Eye (tissue), 1 donor: ENCODE measurements around the gene KIF20B.

ENCODE experiments used
- DNase-seq: peaks from one replicate; pipeline ENCODE4 v3.0.0-alpha.2; 2015

Gene KIF20B, protein sequence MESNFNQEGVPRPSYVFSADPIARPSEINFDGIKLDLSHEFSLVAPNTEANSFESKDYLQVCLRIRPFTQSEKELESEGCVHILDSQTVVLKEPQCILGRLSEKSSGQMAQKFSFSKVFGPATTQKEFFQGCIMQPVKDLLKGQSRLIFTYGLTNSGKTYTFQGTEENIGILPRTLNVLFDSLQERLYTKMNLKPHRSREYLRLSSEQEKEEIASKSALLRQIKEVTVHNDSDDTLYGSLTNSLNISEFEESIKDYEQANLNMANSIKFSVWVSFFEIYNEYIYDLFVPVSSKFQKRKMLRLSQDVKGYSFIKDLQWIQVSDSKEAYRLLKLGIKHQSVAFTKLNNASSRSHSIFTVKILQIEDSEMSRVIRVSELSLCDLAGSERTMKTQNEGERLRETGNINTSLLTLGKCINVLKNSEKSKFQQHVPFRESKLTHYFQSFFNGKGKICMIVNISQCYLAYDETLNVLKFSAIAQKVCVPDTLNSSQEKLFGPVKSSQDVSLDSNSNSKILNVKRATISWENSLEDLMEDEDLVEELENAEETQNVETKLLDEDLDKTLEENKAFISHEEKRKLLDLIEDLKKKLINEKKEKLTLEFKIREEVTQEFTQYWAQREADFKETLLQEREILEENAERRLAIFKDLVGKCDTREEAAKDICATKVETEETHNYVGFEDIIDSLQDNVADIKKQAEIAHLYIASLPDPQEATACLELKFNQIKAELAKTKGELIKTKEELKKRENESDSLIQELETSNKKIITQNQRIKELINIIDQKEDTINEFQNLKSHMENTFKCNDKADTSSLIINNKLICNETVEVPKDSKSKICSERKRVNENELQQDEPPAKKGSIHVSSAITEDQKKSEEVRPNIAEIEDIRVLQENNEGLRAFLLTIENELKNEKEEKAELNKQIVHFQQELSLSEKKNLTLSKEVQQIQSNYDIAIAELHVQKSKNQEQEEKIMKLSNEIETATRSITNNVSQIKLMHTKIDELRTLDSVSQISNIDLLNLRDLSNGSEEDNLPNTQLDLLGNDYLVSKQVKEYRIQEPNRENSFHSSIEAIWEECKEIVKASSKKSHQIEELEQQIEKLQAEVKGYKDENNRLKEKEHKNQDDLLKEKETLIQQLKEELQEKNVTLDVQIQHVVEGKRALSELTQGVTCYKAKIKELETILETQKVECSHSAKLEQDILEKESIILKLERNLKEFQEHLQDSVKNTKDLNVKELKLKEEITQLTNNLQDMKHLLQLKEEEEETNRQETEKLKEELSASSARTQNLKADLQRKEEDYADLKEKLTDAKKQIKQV (N-terminal part only)

DNA sequence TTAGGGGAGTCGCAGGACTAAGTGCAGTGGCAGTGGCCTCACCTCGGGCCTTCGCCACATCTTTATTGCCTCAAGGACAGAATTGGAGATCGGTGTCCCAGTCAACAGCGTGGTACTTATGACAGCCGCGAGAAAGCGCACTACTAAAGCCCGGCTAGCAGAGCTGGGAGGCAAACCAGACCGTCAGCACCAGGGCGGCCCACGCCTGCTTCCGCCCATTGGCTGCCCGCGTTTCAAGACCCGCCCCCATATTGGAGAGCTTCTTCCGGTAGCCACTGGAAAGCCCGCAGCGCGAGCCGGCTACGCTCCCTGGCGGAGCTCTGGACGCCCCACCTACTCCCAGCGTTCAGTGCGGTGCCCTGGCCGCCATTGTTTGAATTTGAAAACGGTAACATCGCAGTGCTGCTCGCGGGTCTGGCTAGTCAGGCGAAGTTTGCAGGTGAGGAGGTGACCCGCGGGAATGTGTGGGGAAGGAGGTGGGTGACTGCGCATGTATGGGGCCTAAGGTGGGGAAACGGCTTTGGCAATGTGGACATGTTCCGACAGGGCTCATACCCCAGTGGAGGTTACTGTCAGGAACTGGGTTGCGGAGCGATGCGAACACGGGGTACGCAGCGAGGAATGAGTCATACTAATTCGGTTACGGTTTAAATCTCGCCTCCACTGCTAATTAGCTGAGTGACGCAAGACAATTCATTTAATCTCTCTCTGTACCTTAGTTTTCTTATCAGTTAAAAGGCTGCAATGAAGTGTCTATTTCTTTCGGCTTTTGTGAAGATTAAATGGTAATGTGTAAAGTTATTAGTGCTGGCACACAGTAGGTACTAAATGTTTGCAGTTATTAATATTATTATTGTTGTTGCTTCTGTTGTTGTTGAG lies at the start of gene KIF20B:
Gene KIF20B, plus strand, starts transcription at position 349 of the 879 bp plus-strand sequence. CDS start 3,705 bp downstream, outside the sequence.
- DNase-seq = peak; percentile 99

DNA sequence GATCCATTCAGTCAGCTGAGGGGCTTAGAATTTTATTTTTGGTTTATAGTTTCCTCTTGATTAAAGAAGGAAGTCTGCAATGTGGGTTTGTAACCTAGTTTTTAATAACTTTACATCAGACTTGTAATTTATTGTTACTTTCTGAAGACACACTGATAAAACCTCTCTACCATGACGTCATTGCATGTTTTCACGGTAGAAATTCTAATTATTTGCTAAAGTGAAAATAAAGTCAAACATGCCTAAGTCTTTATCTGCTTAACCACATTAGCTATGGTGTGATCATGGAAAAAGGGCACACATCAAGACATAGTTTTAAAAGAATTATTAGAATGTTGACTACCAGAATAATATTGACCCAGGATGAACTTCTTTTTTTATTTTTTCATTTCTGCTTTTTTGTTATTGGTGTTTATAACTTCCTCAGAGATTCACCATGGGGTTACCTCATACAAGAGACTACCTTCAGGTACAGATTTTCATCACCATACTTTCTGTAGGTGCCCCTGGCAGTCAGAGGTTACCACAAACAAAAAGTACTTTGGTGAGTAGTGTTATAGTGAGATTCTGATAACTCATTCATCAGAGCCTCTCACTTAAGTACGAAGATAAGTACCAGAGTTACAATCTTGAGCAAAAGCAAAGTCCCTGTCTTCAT lies 49.3 kb upstream of the KIF20B start:
- DNase-seq = no peak

GRCh38 chr10:89652806-89653370 lies 48.5 kb upstream of the KIF20B start:
- DNase-seq = no peak

- no peak for DNase-seq
Measured at GRCh38 chr10:89653410-89653869, 48.0 kb upstream of the KIF20B start.

DNA sequence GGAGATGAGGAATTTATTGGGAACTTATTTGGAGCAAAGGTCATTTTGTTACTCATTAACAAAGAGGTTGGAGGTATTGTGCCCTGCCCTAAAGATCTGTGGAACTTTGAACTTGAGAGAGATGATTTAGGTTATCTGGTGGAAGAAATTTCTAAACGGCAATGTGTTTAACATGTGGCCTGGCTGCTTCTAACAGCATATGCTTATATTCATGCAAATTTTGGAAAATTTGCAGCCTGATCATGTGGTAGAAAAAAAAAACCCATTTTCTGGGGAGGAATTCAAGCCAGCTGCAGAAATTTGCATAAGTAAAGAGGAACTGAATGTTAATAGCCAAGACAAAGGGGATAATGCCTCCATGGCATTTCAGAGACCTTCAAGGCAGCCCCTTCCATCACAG lies 45.7 kb upstream of the KIF20B start:
- DNase-seq = no peak

DNA sequence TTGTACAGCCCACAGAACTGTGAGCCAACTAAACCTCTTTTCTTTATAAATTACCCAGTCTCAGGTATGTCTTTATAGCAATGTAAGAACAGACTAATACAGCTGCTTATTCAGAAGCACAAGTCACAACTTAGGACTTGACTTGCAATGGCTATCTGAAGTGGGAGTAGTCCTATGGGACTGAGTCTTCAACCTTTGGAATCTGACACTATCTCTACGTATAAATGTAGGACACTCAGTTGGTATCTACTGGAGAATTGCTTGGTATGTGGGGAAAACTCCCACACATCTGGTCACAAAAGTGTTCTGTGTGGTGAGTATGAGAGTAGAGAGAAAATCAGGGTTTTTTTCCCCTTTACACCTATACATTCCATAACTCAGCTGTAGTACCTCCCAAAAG lies 44.1 kb upstream of the KIF20B start:
- DNase-seq = no peak

DNA sequence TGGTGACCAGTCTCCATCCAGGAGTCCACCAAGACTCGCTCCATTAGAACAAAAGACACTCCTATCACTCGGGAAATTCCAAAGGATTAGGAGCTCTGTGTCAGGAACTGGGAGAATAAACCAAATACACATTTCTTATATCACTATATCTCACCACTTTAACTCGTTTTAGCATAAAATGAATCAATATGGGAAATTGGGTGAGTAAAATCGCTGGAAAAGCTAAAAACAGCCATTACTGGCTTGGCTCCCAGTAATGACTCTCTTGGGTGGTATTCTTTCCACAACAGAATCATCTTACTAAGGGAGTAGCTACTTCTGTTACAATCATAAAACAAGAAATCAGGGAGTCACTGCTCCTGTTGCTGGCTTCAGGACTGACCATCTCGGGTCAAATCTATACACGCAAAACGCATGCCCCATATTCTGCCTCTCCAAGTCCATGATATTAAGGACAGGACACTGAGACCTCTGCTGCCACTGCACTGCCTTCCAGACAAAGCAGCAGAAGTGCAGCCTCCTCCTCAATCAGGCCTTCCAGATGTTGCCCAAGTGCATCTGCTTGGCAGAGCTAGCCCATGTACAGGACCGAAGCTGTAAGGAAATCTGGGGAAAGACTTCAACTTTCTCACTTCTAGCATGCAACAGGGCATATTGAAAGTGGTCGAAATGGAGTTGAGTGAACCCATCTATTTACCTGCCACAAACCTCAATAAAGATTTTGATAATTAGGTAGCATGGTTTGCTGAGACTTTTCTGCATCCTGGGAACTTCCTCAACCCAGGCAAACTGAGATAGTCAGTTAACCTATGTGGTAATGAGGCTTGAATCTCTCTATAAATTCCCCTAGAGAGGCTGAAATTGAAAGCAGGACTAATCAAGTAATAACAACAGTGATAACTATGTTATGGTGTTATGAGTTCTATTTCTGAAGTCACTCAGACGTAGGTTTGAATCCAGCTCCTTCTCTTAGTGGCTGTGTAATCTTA lies 42.0 kb upstream of the KIF20B start:
- peak; percentile 34 for DNase-seq

GRCh38 chr10:89662596-89662995 lies 38.8 kb upstream of the KIF20B start:
- no peak for DNase-seq

DNA sequence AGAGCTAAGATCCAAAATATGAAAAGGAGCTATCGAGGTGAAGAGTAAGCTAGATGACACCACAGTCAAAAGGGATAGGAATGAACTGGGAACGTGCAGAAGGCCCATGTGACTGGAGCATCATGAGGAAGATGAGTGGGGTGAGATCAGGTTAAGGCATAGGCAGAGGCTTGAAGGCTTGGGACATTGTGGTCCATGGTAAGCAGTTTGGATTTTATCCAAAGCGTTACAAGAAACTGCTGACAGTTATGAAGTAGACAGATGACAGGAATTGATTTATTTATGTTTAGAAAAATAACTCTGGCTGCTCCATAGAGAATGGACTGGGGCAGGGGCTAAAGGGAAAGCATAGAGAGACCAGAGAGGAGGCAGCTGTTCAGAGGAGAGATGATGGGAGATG lies 38.2 kb upstream of the KIF20B start:
- DNase-seq = no peak

GRCh38 chr10:89664203-89664602 lies 37.2 kb upstream of the KIF20B start:
- DNase-seq = no peak

DNA sequence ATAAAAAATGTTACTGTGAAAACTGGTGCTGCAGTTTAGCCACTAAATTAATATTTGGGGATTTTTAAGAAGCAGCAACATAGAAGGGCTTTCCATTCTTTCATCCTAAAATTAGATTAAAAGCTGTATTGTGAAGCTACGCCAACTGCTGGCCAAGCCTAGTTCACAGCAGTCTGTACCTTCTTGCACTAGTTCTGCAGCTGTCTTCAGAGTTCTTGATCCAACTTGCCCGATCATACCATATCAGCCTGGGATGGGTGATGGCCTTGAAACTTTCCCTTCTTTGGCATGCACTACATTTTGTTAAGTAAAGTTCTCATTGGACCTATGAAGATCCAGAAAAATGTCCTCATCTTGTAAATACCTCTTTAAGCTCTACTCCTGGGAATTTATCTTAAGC lies 36.1 kb upstream of the KIF20B start:
- DNase-seq = no peak

- no peak for DNase-seq
Measured at GRCh38 chr10:89666138-89666537, 35.3 kb upstream of the KIF20B start.

GRCh38 chr10:89668386-89669071 lies 32.9 kb upstream of the KIF20B start:
- no peak for DNase-seq

- DNase-seq = no peak
Measured at GRCh38 chr10:89669985-89670384, 31.4 kb upstream of the KIF20B start.

- DNase-seq = no peak
Measured at GRCh38 chr10:89670926-89671325, 30.5 kb upstream of the KIF20B start.

GRCh38 chr10:89677341-89677740 lies 24.0 kb upstream of the KIF20B start:
- no peak for DNase-seq

- DNase-seq = no peak
Measured at GRCh38 chr10:89679986-89680385, 21.4 kb upstream of the KIF20B start.

DNA sequence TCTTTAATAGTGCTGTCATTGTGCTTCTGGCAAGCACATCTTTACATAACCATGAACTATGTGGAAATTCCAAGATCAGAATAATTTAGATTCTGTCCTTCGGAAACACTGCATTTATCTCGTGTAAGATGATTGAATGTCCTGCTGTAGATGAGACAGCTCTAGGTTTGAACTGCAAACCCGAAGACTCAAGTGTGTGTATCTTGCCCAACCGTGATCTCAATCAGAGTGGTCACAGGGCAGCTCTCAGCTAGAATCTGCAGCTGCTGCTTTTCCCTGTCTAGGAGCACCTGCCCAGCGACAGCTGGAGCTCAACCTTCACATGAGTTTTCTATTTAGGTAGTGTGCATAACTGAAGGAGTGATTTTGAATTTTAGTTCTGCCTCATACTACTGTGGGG lies 17.5 kb upstream of the KIF20B start:
- no peak for DNase-seq

GRCh38 chr10:89684604-89685003 lies 16.8 kb upstream of the KIF20B start:
- no peak for DNase-seq
